SK-N-SH (cell line): Measurements from ENCODE around the gene CCDC148.

Experiments
- TAF1 ChIP-seq: IDR thresholded peaks from 2 replicates; pipeline ENCODE4 v1.6.1; 2012; ENCODE audit warnings: low read depth, mild to moderate bottlenecking, low read length, moderate library complexity, borderline replicate concordance
- TCF12 ChIP-seq: IDR thresholded peaks from 2 replicates; pipeline ENCODE4 v1.4.0; 2012
- TF ChIP-seq, protein P1 (sequence below): IDR thresholded peaks from 2 replicates; pipeline ENCODE4; 2012
- TF ChIP-seq, protein P2 (sequence below): fragments of 200-600 bp; sonication (generic); IDR thresholded peaks from 2 replicates; pipeline ENCODE4 v1.6.1; 2017; ENCODE audit warnings: antibody characterized with exemption, mild to moderate bottlenecking, moderate library complexity

DNA sequence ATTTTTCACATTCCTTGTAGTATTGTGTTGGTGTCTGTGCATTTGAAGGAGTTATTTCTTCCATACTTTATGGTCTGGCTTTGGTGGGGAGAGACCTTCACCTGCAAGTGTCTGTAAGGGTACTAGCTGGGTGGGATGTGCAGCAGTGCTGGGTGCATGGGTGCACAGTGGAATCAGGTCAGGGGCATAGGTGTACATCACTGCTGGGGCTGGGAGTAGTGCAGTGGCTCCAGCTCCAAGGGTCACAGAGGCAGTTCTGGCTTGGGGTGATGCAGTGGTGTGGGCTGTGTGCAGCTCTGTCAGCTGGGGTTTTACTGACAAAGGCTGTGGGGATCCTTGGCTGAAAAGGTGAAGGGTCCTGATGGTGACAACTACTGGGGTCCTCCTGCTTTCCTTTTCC lies 44.8 kb downstream of the CCDC148 start:
- TF ChIP-seq, protein P1, sequence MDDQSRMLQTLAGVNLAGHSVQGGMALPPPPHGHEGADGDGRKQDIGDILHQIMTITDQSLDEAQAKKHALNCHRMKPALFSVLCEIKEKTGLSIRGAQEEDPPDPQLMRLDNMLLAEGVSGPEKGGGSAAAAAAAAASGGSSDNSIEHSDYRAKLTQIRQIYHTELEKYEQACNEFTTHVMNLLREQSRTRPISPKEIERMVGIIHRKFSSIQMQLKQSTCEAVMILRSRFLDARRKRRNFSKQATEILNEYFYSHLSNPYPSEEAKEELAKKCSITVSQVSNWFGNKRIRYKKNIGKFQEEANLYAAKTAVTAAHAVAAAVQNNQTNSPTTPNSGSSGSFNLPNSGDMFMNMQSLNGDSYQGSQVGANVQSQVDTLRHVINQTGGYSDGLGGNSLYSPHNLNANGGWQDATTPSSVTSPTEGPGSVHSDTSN = no peak
- TF ChIP-seq TCF12 (no peak), TAF1 (no peak)
- TF ChIP-seq, protein P2, sequence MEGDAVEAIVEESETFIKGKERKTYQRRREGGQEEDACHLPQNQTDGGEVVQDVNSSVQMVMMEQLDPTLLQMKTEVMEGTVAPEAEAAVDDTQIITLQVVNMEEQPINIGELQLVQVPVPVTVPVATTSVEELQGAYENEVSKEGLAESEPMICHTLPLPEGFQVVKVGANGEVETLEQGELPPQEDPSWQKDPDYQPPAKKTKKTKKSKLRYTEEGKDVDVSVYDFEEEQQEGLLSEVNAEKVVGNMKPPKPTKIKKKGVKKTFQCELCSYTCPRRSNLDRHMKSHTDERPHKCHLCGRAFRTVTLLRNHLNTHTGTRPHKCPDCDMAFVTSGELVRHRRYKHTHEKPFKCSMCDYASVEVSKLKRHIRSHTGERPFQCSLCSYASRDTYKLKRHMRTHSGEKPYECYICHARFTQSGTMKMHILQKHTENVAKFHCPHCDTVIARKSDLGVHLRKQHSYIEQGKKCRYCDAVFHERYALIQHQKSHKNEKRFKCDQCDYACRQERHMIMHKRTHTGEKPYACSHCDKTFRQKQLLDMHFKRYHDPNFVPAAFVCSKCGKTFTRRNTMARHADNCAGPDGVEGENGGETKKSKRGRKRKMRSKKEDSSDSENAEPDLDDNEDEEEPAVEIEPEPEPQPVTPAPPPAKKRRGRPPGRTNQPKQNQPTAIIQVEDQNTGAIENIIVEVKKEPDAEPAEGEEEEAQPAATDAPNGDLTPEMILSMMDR = no peak
